Endothelial cell of hepatic sinusoid (primary cell): ENCODE results near the gene OLFM1.
"Not testable (repeated sequence)": the region's sequence is repeated elsewhere in the genome, so short reads cannot be mapped to it uniquely, and the experiment has no call there.

Experiments
- in situ Hi-C: cut with HindIII; loops from 2 replicates; pipeline ENCODE4 v1.10.0; 2017; ENCODE audit warnings: low sequenced_read_pairs

The OLFM1 gene

DNA sequence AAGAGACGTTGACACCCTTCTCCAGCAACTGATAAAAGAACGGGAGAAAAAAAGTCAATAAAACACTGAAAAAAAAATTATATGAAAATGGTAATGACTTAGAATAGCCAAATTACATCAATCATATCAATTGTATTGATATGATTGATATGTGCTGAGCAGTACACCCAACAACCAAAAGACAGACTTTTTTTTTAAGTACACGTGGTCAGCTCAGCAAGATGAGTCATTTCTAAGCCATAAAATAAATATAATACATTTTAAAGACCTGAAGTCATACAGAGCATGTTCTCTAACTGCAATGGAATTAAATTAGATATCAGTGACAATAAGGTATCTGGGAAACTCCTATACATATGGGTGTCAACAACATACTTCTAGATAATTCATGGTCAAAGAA lies 30.9 kb upstream of the OLFM1 start:
- in situ Hi-C loops = no loop called here

DNA sequence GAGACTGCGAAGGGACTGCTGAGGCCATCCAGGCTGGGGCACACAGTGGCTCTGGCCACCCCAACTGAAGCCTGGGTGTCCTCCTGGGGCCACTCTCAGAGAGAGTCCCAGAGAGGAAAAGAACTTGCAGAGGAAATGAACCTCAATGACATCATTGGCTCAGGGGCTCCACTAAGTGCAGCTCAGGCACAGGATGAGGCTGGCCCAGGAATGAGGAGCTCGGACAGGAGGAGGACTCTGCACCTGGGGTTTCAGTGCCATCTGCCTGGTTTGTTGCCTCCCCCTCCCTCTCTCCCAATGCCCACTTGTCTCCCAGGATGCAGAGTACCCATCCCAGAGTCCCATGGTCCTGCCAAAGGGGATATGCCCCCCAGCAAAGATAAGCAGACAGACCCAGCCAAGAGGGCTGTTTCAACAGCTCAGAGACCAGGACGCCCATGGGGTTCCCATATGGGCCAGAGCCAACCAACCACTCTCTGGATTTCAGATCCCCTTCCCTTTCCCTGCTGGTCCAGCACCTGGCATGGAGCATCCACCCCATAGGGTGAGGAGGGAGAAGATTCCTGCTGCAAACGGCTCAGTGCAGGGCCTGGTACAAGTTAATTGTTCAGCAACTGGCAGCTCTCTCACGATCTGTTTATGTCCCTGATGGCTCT lies 26.9 kb upstream of the OLFM1 start:
- in situ Hi-C loops = no loop called here

DNA sequence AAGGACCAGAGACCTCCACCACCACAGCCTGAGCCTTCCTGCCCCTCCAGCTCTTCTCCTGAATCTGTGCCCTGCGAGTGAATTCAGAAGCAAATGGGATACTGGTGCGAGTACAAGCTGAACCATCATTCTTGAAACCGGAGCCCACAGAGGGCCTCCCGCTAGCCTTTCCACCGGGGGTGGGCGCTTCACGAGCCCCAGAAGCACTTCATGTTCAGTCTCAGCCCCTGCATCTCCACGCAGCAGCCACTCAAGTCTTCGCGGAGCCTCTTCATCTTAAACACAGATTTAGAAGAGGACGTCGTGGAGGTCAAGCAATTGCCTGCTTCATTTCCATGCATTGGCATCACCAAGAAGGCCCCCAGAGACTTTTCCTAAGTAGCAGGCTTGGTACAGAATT lies 26.0 kb upstream of the OLFM1 start:
- in situ Hi-C loops = no loop called here

DNA sequence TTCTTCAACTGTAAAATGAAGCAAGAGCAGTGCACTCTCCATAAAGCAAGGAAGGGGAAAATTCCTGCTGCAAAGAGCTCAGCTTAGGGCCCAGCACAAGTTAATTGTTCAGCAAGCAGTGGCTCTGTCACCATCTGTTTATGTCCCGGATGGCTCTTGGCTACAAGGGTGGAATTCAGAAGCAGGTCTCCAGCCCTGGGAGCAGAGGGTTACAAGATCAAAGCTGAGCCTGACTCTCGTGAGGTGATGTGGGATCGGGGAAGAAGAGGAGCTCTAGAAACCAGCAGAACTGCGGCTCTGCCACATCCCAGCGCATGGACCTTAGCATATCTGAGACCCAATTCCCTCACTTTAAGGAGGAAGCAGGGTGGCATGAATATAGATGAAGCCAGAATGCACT lies 25.2 kb upstream of the OLFM1 start:
- in situ Hi-C loops = no loop called here

DNA sequence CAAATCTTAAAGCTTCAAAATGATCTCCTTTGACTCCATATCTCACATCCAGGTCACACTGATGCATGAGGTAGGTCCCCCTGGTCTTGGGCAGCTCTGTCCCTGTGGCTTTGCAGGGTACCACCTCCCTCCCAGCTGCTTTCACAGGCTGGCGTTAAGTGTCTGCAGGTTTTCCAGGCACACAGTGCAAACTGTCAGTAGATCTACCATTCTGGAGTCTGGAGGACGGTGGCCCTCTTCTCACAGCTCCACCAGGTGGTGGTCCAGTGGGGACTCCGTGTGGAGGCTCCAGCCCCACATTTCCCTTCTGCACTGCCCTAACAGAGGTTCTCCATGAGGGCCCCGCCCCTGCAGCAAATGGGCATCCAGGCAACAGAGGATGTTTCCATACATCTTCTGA lies 24.0 kb upstream of the OLFM1 start:
- in situ Hi-C loops = not testable (repeated sequence)

DNA sequence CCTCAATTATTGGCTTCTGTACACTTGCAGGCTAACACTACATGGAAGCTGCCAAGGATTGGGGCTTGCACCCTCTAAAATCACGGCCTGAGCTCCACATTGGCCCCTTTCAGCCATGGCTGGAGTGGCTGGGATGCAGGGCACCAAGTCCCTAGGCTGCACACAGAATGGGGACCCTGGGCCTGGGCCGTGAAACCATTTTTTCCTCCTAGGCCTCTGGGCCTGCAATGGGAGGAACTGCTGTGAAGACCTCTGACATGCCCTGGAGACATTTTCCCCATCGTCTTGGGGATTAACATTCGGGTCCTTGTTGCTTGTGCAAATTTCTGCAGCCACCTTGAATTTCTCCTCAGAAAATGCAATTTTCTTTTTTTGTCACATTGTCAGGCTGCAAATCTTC lies 23.6 kb upstream of the OLFM1 start:
- in situ Hi-C loops = not testable (repeated sequence)

DNA sequence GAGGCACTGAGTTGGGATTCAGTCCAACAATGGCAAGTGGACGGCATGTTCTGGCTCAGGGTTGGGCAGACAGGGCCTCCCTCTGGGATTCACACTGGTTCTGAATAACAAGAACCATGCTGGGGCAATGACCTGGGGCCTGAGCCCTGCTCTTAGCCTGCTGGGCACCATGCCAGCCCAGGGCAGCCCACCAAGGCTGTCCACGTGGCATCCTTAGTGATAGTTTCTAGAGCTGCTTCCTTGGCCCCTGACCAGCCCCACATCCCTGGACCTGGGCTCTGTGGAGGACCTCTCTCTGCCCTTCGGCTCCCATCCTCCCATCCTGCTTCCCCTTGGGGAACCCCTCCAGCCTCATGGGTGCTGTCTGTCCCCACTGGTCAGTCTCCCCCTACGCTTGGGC lies 22.3 kb upstream of the OLFM1 start:
- in situ Hi-C loops = no loop called here

DNA sequence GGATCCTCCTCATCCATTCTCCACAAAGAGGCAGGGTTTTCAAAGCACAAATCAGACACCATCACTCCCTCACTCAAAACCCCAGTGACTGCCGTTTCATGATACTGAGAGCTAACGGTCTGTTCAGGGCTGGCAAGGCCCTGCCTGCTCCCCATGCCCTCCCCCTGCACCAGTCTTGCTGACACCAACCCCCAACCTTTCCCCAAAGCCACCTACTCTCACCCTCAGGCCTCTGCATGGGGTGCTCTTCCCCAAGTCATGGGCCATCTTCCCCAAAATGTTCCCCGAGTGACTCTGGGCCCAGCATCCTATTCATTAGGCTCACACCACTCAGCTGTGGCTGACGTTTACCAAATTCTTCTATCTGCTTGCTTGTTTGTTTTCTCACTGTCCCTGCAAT lies 21.7 kb upstream of the OLFM1 start:
- in situ Hi-C loops = no loop called here

DNA sequence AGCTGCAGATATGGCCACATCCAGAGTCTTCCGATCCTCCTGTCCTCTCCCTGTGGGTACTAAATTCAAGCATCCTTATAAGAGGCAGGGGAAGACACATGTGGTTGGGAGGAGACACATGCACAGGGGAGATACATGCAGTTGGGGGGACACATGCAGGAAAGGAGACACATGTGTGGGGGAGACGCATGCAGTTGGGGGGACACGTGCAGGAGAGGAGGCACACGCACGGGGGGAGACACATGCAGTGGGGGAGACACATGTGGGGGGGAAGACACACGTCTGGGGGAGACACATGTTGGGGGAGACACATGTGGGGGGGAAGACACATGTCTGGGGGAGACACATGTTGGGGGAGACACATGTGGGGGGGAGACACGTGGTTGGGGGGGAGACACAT lies 21.2 kb upstream of the OLFM1 start:
- in situ Hi-C loops = no loop called here

DNA sequence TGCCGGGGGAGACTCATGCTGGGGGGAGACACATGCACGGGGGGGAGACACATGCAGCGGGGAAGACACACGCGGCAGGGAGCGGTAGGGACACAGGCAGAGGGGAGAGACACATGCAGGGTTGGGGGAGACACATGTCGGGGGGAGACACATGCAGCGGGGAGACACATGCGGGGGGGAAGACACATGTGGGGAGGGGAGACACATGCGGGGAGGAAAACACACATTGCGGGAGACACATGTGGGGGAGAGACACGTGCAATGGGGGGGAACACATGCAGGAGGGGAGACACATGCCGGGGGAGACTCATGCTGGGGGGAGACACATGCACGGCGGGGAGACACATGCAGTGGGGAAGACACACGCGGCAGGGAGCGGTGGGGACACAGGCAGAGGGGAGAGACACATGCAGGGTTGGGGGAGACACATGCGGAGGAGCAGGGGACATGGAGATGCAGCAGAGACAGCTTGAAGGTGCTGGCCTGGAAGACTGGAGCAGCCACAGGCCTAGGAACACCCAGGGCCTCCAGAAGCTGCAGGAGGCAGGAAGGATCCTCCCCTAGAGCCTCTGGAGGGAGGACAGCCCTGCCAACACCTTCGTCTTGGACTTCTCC lies 20.3 kb upstream of the OLFM1 start:
- in situ Hi-C loops = no loop called here

DNA sequence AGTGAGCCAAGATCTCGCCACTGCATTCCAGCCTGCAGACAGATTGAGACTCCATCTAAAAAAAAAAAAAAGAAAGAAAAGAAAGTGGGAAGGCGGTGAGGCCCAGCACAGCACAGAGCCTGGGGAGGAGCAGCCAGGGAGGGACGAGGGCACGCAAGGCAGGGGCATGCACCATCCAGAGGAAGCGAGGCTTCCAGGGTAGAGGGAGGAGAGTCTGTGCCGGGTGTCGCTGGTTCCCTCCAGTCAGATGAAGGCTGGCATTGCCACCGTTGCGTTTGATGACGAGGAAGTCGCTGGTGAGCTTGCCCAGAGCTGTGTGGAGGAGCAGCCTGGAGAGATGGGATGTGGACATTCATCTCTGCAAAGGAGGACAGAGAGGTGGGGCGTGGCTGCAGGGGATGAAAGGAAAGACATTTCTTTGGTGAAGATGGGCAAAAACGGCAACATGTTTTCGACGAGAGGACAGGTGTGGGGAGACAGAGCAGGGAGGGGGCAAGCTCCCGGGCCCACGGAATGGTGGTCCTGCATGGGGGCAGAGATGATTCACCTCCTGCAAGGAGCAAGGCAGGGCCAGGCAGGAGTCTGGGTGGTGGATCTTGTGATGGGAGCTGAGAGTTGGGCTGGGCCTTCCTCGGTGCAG lies 18.6 kb upstream of the OLFM1 start:
- in situ Hi-C loops = no loop called here

DNA sequence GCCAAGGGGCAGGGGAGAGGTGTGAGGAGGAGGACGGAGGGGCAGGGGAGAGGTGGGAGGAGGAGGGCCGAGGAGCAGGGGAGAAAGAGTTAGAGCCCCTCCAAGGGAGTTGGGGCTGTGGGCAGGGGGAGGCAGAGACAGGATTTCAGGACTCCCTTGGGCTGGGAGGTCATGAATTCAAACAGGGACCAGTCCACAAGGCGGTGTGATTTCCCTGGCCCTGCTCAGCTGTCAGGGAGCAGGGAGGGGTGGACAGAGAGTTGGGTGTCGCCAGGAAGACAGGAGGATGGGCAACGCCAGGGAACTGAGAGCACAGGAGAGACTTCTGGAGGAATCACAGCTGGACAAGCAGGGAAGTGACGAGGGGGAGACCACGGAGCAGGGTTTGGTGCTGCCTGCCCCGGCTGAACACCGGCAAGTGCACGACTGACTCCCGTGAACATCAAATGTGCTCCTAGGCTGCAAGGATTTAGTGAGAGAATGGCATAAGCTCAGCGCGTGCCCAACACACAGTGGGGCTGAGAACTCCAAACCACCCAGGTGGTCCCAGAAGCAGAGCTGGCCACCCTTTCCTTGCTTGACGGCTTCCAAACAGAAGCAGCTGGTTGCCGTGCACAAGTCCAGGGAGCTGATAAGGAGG lies 17.8 kb upstream of the OLFM1 start:
- in situ Hi-C loops = no loop called here

DNA sequence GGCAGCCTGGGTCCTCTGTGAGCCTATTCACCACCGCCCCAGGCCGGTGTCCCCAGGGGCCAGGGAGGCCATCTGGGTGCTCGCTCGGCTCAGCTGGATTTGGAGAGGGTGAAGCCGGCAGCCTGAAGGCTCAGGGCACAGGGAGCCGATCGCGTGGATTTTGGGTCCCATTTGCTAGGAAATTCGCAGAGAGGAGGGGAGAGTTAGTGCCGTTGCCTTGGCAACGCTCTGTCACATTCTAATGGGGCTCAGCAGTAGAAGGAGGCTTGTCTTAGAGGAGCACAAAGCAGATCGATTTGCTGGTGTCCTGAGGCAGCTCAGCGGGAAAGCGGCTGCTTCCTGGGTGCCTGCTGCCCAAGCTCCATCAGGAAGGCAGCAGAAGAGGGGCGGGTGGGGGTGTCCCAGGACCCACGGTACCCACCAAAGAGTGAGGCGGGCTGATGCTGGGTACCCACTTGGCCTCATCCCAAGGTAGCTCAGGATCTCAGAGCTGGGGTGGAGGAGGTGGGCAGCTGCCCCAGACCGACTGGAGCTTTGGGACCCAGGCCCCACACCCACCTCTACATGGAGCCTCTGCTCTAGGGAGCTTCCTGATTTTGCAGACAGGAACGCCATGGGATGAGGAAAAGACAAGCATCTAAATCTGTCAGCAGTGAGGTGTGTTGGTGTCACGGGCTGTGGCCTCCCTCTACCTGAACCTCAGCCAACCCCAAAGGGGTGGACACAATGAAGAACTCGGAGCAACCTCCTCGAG lies 17.1 kb upstream of the OLFM1 start:
- in situ Hi-C loops = no loop called here

DNA sequence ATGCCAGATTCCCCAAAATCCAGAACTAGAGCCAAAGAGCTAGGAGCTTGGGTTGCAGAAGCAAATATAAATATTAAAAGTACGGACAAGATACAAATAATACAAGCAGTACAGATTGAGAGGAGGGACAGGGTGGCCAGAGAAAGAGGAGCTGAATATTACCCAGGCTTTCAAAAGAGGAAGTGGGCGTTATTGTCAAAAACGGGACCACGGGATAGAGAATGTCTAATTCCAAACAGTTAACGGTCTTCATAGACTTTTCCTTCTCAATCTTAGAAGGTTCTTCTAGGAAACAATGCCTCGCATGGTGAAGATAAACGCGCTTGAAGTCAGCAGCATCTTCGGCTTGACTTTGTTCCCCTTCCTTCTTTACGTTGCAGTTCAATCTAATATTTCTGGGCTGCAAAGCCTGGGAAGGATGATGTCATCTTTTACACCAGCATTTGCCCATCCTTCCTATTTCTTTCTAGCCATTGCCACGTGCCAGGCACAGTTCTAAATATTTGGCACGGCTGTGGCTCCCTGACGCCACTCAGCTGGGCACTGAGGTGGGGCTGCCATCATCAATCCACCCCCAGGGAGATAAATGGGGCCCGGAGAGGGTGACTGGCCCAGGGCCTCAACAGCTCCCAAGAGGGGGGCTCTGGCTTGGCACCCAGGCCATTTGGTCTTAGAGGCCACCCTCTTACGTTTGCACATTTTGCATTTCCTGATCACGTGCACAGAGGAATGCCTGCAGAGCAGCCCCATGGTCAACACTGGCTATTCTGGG lies 16.3 kb upstream of the OLFM1 start:
- in situ Hi-C loops = no loop called here

DNA sequence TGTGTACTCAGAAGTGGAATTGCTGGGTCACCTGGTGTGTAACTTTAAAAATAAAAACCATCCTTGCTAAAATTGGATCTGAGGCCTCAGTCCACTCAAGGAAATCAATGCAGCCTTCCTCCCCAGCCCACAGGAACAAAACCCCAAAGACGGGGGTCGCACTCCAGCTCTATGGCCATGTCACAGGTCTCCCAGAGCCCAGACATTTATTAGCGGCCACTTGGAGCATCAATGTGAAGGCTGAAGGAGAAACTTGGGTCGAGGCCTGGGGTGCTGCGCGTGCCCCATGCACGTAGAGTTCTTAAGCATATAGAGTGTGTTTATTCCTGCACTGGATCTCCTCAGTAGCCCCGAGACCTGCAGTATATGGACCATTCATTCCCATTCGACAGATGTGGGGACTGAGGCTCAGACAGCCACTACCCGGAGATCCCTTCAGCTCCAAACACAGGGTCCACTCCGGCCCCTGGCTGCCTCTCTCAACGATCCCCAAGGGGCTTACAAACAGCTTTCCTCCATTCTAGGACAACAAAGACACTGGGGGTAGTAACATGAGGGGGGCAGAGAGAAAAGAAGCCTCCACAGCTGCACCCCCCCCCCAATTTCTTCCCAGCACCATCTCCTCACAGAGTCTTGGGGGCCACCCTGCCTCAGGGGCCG lies 14.3 kb upstream of the OLFM1 start:
- in situ Hi-C loops = no loop called here

DNA sequence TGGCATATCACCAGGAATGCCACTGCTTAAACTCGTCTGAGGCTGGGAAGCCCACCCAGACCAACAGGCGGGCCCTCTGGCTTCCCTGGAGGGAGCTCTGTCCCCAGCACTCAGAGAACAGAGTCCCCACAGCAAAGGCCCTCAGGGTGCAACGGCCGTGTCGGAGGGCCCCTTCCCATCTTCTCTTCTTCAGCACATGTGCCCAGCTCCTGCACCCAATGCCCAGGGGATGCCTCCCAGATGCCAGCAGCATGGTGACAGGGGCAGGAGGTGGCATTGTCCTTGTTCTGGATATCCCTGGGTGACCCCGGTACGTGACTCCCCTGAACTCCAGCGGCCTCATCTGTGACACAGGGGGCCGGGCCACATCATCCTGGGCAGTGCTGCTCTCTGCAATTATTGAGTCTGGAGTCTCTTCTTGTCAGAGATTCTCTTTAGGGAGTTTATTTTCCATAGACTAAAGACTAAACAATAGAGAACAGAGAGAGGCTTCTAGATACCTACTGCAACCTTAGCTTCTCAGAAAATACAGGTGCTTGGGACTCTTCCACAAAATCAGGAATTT lies 13.6 kb upstream of the OLFM1 start:
- in situ Hi-C loops = no loop called here

DNA sequence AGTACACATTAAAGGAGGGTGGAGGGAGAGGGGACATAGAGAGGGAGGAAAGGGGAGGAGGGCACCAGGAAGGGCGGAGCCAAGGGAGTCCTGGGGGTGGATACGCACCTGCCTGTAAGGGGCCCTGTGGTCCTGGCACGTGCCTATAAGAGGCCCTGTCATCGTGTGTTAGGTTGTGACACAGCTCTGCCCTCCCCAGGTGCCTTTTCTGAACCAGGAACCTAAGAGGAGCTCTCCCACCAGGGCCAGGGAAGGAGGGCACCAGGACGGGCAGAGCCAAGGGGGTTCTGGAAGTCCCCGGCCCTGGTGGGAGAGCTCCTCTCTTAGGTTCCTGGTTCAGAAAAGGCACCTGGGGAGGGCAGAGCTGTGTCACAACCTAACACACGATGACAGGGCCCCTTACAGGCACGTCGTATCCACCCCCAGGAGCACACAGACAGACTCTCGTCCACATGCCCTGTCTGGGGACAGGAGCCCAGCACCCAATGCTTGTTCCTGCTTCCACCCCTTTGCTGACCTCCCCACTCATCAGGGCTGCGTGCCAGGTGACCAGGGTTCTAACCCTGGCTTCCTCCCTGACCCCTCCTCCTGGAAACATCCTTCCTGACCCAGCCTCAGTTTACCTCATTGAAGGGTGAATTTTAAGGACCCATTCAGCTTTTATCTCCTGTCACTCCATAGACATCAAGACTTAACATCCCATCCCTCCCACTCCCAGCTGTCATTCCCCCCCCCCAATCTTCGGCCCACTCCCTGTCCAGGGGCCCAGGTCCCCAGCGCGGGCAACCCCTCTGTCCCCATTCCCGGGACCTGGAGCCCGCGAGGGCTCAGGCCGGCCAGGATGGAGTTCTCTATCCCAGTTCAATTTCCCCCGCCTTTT lies 12.9 kb upstream of the OLFM1 start:
- in situ Hi-C loops = no loop called here

DNA sequence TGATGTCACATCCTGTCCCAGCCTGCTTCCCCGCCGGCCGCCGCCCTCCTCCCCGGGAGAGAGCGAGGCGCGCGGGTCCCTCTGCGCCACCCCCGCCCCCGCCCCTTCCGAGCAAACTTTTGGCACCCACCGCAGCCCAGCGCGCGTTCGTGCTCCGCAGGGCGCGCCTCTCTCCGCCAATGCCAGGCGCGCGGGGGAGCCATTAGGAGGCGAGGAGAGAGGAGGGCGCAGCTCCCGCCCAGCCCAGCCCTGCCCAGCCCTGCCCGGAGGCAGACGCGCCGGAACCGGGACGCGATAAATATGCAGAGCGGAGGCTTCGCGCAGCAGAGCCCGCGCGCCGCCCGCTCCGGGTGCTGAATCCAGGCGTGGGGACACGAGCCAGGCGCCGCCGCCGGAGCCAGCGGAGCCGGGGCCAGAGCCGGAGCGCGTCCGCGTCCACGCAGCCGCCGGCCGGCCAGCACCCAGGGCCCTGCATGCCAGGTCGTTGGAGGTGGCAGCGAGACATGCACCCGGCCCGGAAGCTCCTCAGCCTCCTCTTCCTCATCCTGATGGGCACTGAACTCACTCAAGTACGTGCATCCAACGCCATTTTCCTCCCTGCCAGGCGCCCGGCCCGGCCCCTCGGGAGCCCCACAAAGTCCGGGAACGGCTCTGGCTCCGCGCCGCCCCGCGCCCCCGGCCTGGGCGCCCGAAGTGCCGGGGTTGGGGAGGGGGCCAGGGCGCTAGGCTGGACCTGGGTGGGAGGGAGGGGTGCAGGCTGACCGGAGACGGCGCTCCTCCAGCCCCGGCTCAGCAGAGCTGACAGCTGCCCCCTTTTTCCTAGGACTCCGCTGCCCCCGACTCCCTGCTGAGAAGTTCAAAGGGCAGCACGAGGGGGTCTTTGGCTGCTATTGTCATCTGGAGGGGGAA lies 12.0 kb upstream of the OLFM1 start:
- in situ Hi-C loops = no loop called here
